HEK293 (cell line): Measurements from ENCODE around the gene ADAMTS10.

Experiments used
- EGR2 ChIP-seq: fragments of 450-650 bp; formaldehyde crosslinking; IDR thresholded peaks from 2 replicates; pipeline ENCODE4 v1.5.1; 2016; ENCODE audit warnings: low read depth, missing biosample characterization, missing genetic modification characterization
- GLI2 ChIP-seq: fragments of 450-650 bp; formaldehyde crosslinking; IDR thresholded peaks from 2 replicates; pipeline ENCODE4; 2017; ENCODE audit warnings: missing biosample characterization, missing genetic modification characterization, low read depth, borderline replicate concordance
- GLIS2 ChIP-seq: fragments of 450-650 bp; formaldehyde crosslinking; IDR thresholded peaks from 2 replicates; pipeline ENCODE4 v1.5.1; 2016; ENCODE audit warnings: missing biosample characterization, missing genetic modification characterization
- KLF1 ChIP-seq: fragments of 450-650 bp; formaldehyde crosslinking; IDR thresholded peaks from 2 replicates; pipeline ENCODE4 v1.5.1; 2016; ENCODE audit warnings: missing biosample characterization, missing genetic modification characterization
- PATZ1 ChIP-seq: fragments of 450-650 bp; formaldehyde crosslinking; IDR thresholded peaks from 2 replicates; pipeline ENCODE4 v1.5.1; 2016; ENCODE audit warnings: missing biosample characterization, missing genetic modification characterization
- PBX3 ChIP-seq: sonication (generic); formaldehyde crosslinking; IDR thresholded peaks from 2 replicates; pipeline ENCODE4 v1.8.1; 2022; ENCODE audit warnings: mild to moderate bottlenecking, moderate library complexity, missing genetic modification reagents
- PRDM10 ChIP-seq: fragments of 450-650 bp; formaldehyde crosslinking; IDR thresholded peaks from 2 replicates; pipeline ENCODE4 v1.5.1; 2016; ENCODE audit warnings: missing biosample characterization, missing genetic modification characterization
- ZBTB8A ChIP-seq: fragments of 450-650 bp; formaldehyde crosslinking; IDR thresholded peaks from 2 replicates; pipeline ENCODE4 v1.5.1; 2016; ENCODE audit warnings: missing biosample characterization, missing genetic modification characterization
- ZFHX2 ChIP-seq: fragments of 450-650 bp; formaldehyde crosslinking; conservative IDR thresholded peaks from 2 replicates; pipeline ENCODE4 v1.5.1; 2016; ENCODE audit warnings: missing biosample characterization, missing genetic modification characterization
- ZFP69B ChIP-seq: fragments of 450-650 bp; formaldehyde crosslinking; IDR thresholded peaks from 2 replicates; pipeline ENCODE4 v1.5.1; 2016; ENCODE audit warnings: missing biosample characterization, missing genetic modification characterization
- ZNF121 ChIP-seq: fragments of 450-650 bp; formaldehyde crosslinking; IDR thresholded peaks from 2 replicates; pipeline ENCODE4 v1.5.1; 2016; ENCODE audit warnings: missing biosample characterization, missing genetic modification characterization
- ZNF132 ChIP-seq: fragments of 450-650 bp; formaldehyde crosslinking; IDR thresholded peaks from 2 replicates; pipeline ENCODE4 v1.5.1; 2017; ENCODE audit warnings: missing biosample characterization, missing genetic modification characterization, borderline replicate concordance
- ZNF211 ChIP-seq: fragments of 450-650 bp; formaldehyde crosslinking; IDR thresholded peaks from 2 replicates; pipeline ENCODE4 v1.5.1; 2016; ENCODE audit warnings: low read depth, missing biosample characterization, missing genetic modification characterization
- ZNF214 ChIP-seq: fragments of 450-650 bp; formaldehyde crosslinking; IDR thresholded peaks from 2 replicates; pipeline ENCODE4 v1.5.1; 2017; ENCODE audit warnings: missing biosample characterization, mild to moderate bottlenecking, missing genetic modification characterization, borderline replicate concordance
- ZNF311 ChIP-seq: fragments of 450-650 bp; formaldehyde crosslinking; IDR thresholded peaks from 2 replicates; pipeline ENCODE4 v1.5.1; 2017; ENCODE audit warnings: missing biosample characterization, missing genetic modification characterization, borderline replicate concordance
- ZNF335 ChIP-seq: fragments of 450-650 bp; formaldehyde crosslinking; conservative IDR thresholded peaks from 2 replicates; pipeline ENCODE4 v1.5.1; 2016; ENCODE audit warnings: missing biosample characterization, missing genetic modification characterization
- ZNF426 ChIP-seq: fragments of 450-650 bp; formaldehyde crosslinking; IDR thresholded peaks from 2 replicates; pipeline ENCODE4 v1.5.1; 2017; ENCODE audit warnings: missing biosample characterization, missing genetic modification characterization, mild to moderate bottlenecking, inconsistent platforms, moderate library complexity
- ZNF514 ChIP-seq: fragments of 450-650 bp; formaldehyde crosslinking; IDR thresholded peaks from 2 replicates; pipeline ENCODE4 v1.5.1; 2016; ENCODE audit warnings: missing biosample characterization, missing genetic modification characterization
- ZNF530 ChIP-seq: fragments of 450-650 bp; formaldehyde crosslinking; IDR thresholded peaks from 2 replicates; pipeline ENCODE4 v1.5.1; 2016; ENCODE audit warnings: low read depth, missing biosample characterization, missing genetic modification characterization
- ZNF830 ChIP-seq: fragments of 450-650 bp; IDR thresholded peaks from 2 replicates; pipeline ENCODE4 v1.5.0; 2018; ENCODE audit warnings: missing biosample characterization, missing genetic modification characterization, low read depth, mild to moderate bottlenecking, moderate library complexity
- ZSCAN30 ChIP-seq: fragments of 450-650 bp; IDR thresholded peaks from 2 replicates; pipeline ENCODE4 v1.5.1; 2018; ENCODE audit warnings: missing biosample characterization, mild to moderate bottlenecking, missing genetic modification characterization, moderate library complexity
- TF ChIP-seq, protein P1 (sequence below): fragments of 450-650 bp; formaldehyde crosslinking; IDR thresholded peaks from 2 replicates; pipeline ENCODE4 v1.5.1; 2016; ENCODE audit warnings: missing biosample characterization, missing genetic modification characterization
- TF ChIP-seq, protein P2 (sequence below): fragments of 450-650 bp; formaldehyde crosslinking; IDR thresholded peaks from 2 replicates; pipeline ENCODE4 v1.5.1; 2016; ENCODE audit warnings: missing biosample characterization, missing genetic modification characterization, borderline replicate concordance
- TF ChIP-seq, protein P3 (sequence below): fragments of 450-650 bp; formaldehyde crosslinking; IDR thresholded peaks from 2 replicates; pipeline ENCODE4 v1.5.1; 2017; ENCODE audit warnings: missing biosample characterization, missing genetic modification characterization
- TF ChIP-seq, protein P4 (sequence below): fragments of 450-650 bp; formaldehyde crosslinking; IDR thresholded peaks from 2 replicates; pipeline ENCODE4 v1.5.1; 2016; ENCODE audit warnings: missing biosample characterization, missing genetic modification characterization

Gene ADAMTS10

GRCh38 chr19:8592231-8593009 lies 18.1 kb downstream of the ADAMTS10 start (continued):
- TF ChIP-seq ZNF335 (tag by site-specific recombination) (peak; percentile 59), ZFHX2 (tag by site-specific recombination) (peak; percentile 57), PATZ1 (tag by site-specific recombination) (peak; percentile 85), ZNF211 (no peak), ZNF132 (tag by site-specific recombination) (no peak), ZBTB8A (tag by site-specific recombination) (no peak), ZNF514 (no peak), ZNF311 (no peak), ZSCAN30 (tag by site-specific recombination) (no peak), ZFP69B (tag by site-specific recombination) (no peak), PRDM10 (tag by site-specific recombination) (peak; percentile 62), KLF1 (tag by site-specific recombination) (peak; percentile 97), GLIS2 (peak; percentile 96), PBX3 (CRISPR knock-in tag) (no peak), ZNF121 (tag by site-specific recombination) (no peak), ZNF214 (no peak), ZNF426 (no peak), GLI2 (no peak), ZNF530 (tag by site-specific recombination) (no peak), EGR2 (tag by site-specific recombination) (peak; percentile 64; the same call in 1 of the 2 replicates), ZNF830 (no peak)
- TF ChIP-seq, protein P1, sequence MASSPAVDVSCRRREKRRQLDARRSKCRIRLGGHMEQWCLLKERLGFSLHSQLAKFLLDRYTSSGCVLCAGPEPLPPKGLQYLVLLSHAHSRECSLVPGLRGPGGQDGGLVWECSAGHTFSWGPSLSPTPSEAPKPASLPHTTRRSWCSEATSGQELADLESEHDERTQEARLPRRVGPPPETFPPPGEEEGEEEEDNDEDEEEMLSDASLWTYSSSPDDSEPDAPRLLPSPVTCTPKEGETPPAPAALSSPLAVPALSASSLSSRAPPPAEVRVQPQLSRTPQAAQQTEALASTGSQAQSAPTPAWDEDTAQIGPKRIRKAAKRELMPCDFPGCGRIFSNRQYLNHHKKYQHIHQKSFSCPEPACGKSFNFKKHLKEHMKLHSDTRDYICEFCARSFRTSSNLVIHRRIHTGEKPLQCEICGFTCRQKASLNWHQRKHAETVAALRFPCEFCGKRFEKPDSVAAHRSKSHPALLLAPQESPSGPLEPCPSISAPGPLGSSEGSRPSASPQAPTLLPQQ = no peak
- TF ChIP-seq, protein P2, sequence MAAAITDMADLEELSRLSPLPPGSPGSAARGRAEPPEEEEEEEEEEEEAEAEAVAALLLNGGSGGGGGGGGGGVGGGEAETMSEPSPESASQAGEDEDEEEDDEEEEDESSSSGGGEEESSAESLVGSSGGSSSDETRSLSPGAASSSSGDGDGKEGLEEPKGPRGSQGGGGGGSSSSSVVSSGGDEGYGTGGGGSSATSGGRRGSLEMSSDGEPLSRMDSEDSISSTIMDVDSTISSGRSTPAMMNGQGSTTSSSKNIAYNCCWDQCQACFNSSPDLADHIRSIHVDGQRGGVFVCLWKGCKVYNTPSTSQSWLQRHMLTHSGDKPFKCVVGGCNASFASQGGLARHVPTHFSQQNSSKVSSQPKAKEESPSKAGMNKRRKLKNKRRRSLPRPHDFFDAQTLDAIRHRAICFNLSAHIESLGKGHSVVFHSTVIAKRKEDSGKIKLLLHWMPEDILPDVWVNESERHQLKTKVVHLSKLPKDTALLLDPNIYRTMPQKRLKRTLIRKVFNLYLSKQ (tag by site-specific recombination) = no peak
- TF ChIP-seq, protein P3, sequence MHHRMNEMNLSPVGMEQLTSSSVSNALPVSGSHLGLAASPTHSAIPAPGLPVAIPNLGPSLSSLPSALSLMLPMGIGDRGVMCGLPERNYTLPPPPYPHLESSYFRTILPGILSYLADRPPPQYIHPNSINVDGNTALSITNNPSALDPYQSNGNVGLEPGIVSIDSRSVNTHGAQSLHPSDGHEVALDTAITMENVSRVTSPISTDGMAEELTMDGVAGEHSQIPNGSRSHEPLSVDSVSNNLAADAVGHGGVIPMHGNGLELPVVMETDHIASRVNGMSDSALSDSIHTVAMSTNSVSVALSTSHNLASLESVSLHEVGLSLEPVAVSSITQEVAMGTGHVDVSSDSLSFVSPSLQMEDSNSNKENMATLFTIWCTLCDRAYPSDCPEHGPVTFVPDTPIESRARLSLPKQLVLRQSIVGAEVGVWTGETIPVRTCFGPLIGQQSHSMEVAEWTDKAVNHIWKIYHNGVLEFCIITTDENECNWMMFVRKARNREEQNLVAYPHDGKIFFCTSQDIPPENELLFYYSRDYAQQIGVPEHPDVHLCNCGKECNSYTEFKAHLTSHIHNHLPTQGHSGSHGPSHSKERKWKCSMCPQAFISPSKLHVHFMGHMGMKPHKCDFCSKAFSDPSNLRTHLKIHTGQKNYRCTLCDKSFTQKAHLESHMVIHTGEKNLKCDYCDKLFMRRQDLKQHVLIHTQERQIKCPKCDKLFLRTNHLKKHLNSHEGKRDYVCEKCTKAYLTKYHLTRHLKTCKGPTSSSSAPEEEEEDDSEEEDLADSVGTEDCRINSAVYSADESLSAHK = no peak
- TF ChIP-seq, protein P4, sequence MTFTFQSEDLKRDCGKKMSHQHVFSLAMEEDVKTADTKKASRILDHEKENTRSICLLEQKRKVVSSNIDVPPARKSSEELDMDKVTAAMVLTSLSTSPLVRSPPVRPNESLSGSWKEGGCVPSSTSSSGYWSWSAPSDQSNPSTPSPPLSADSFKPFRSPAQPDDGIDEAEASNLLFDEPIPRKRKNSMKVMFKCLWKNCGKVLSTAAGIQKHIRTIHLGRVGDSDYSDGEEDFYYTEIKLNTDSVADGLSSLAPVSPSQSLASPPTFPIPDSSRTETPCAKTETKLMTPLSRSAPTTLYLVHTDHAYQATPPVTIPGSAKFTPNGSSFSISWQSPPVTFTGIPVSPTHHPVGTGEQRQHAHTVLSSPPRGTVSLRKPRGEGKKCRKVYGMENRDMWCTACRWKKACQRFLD = no peak
